Measurements from ENCODE around the gene SHROOM3. TPM values are rescaled to one million over a fixed set of nuclear protein-coding genes. Genes with fewer than 3 reads are reported as not detected.

Gene SHROOM3
- polyA plus RNA-seq, 1 donor from 2014 or later: 2.7 TPM

- no peak overlapping the region for H3K27ac ChIP-seq (ENCODE audit: low read length)
Observed at GRCh38 chr4:76470064-76470463, 35.0 kb downstream of the SHROOM3 start.

GRCh38 chr4:76470532-76470931 lies 35.5 kb downstream of the SHROOM3 start:
- no peak overlapping the region for H3K4me3 ChIP-seq (ENCODE audit: low read length)
- no peaks in the 10 kb centered on the region for H3K9me2 ChIP-seq (ENCODE audit: insufficient read depth, low read length)
- no peaks in the 10 kb centered on the region for H3K36me3 ChIP-seq (ENCODE audit: insufficient read depth, low read length)
- no peak overlapping the region for H2AFZ ChIP-seq (ENCODE audit: low read depth, low read length)
- H3K27me3 ChIP-seq (ENCODE audit: insufficient read depth, low read depth, low read length): no peaks in the 10 kb centered on the region
- no peak overlapping the region for H3K27ac ChIP-seq (ENCODE audit: low read length)
- H3K4me2 ChIP-seq (ENCODE audit: low read length): no peak overlapping the region
- no peaks in the 10 kb centered on the region for H3F3A ChIP-seq (ENCODE audit: insufficient read depth, low read length, poor library complexity, severe bottlenecking)
- H4K20me1 ChIP-seq (ENCODE audit: insufficient read depth): no peaks in the 10 kb centered on the region
- H3K9me3 ChIP-seq (ENCODE audit: low read length): no peaks in the 10 kb centered on the region
- H3K79me2 ChIP-seq (replicated peaks; ENCODE audit: insufficient read depth, low read length): peaks cover 53% of the 10 kb centered on the region
- no peak overlapping the region for H3K9ac ChIP-seq (ENCODE audit: low read length)
- TF ChIP-seq MXI1 (conservative IDR thresholded peaks at IDR 0.05; ENCODE audit: poor library complexity, severe bottlenecking) (no peak), EZH2 (IDR thresholded peaks at IDR 0.05; ENCODE audit: borderline replicate concordance, insufficient read depth, low read length, poor library complexity, severe bottlenecking) (no peak), POLR2AphosphoS5 (IDR thresholded peaks at IDR 0.05) (no peak), REST (IDR thresholded peaks at IDR 0.05; ENCODE audit: borderline replicate concordance) (no peak), TAF1 (IDR thresholded peaks at IDR 0.05; ENCODE audit: low read depth) (no peak), EP300 (conservative IDR thresholded peaks at IDR 0.05; ENCODE audit: poor library complexity, severe bottlenecking) (no peak), RAD21 (conservative IDR thresholded peaks at IDR 0.05) (no peak), SMC3 (conservative IDR thresholded peaks at IDR 0.05; ENCODE audit: poor library complexity) (no peak)

More at GRCh38 chr4:76470064-76470463, 35.0 kb downstream of the SHROOM3 start:
- Histone ChIP-seq H3K36me3 (ENCODE audit: insufficient read depth, low read length) (no peaks in the 10 kb centered on the region), H3K9ac (ENCODE audit: low read length) (no peak overlapping the region), H3F3A (ENCODE audit: insufficient read depth, low read length, poor library complexity, severe bottlenecking) (no peaks in the 10 kb centered on the region), H3K79me2 (replicated peaks; ENCODE audit: insufficient read depth, low read length) (peaks cover 53% of the 10 kb centered on the region), H3K9me3 (ENCODE audit: low read length) (no peaks in the 10 kb centered on the region), H3K4me3 (ENCODE audit: low read length) (no peak overlapping the region), H4K20me1 (ENCODE audit: insufficient read depth) (no peaks in the 10 kb centered on the region), H3K27me3 (ENCODE audit: insufficient read depth, low read depth, low read length) (no peaks in the 10 kb centered on the region), H3K9me2 (ENCODE audit: insufficient read depth, low read length) (no peaks in the 10 kb centered on the region), H2AFZ (ENCODE audit: low read depth, low read length) (no peak overlapping the region), H3K4me2 (ENCODE audit: low read length) (no peak overlapping the region)
- TF ChIP-seq SMC3 (conservative IDR thresholded peaks at IDR 0.05; ENCODE audit: poor library complexity) (no peak), EP300 (conservative IDR thresholded peaks at IDR 0.05; ENCODE audit: poor library complexity, severe bottlenecking) (no peak), REST (IDR thresholded peaks at IDR 0.05; ENCODE audit: borderline replicate concordance) (no peak), TAF1 (IDR thresholded peaks at IDR 0.05; ENCODE audit: low read depth) (no peak), MXI1 (conservative IDR thresholded peaks at IDR 0.05; ENCODE audit: poor library complexity, severe bottlenecking) (no peak), EZH2 (IDR thresholded peaks at IDR 0.05; ENCODE audit: borderline replicate concordance, insufficient read depth, low read length, poor library complexity, severe bottlenecking) (no peak), RAD21 (conservative IDR thresholded peaks at IDR 0.05) (no peak), POLR2AphosphoS5 (IDR thresholded peaks at IDR 0.05) (no peak), CTCF (IDR thresholded peaks at IDR 0.05; ENCODE audit: poor library complexity, severe bottlenecking) (no peak)

Measured in neural cell (in vitro differentiated cells).